ENCODE measurements around the gene UNC119B.
A peak's percentile ranks its signal among the peaks of the same experiment; 100 is the strongest.

Gene UNC119B

DNA sequence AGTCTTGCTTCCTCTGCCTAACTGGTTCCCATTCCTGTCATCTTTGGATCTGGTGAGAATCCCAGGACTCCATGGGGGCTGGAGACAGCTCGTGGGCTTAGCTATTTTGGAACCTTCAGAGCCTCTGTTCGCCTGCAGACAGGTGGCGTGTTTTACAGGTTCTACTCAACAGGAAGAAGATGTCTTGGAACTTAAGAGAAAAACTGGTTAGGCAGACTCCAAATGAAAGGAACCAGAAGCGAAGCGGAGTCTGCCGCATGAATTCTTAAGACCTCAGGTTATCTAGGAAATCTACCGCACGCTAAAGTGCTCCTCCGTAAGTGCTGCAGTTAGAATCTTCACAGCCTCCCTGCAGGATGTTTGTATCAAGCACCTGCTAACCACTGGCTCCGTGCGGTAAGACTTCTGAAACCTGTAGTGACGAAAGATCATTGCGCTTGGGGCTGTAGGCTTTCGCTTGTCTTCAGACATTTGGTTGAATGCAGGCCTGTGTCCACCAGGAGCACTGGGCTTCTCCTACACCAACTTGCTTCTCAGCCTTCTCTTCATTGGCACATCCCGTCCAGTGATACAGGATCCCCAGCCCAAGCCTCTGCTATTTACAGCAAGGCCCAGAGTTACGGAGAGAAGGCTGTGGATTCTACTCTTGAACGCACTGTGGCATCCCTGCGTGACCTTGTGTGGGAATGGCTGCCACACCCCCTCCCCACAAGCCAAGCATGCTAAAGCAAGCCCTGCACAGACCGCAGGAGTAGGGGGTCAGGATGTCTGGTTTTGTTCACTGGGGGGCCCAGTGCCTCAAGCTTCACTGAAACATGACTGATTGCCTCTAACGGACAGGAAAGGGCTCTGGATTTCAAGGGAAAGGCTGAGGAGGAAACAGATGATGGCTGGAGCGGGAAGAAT, 50.3 kb downstream of the UNC119B start:
- TF ChIP-seq, protein P1, sequence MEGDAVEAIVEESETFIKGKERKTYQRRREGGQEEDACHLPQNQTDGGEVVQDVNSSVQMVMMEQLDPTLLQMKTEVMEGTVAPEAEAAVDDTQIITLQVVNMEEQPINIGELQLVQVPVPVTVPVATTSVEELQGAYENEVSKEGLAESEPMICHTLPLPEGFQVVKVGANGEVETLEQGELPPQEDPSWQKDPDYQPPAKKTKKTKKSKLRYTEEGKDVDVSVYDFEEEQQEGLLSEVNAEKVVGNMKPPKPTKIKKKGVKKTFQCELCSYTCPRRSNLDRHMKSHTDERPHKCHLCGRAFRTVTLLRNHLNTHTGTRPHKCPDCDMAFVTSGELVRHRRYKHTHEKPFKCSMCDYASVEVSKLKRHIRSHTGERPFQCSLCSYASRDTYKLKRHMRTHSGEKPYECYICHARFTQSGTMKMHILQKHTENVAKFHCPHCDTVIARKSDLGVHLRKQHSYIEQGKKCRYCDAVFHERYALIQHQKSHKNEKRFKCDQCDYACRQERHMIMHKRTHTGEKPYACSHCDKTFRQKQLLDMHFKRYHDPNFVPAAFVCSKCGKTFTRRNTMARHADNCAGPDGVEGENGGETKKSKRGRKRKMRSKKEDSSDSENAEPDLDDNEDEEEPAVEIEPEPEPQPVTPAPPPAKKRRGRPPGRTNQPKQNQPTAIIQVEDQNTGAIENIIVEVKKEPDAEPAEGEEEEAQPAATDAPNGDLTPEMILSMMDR (conservative IDR thresholded peaks at IDR 0.05; ENCODE audit: low read depth, low read length): no peak
- H3K4me3 ChIP-seq (ENCODE audit: low read length): no peak overlapping the region
- no peak for DNase-seq (ENCODE audit: low read depth)

DNA sequence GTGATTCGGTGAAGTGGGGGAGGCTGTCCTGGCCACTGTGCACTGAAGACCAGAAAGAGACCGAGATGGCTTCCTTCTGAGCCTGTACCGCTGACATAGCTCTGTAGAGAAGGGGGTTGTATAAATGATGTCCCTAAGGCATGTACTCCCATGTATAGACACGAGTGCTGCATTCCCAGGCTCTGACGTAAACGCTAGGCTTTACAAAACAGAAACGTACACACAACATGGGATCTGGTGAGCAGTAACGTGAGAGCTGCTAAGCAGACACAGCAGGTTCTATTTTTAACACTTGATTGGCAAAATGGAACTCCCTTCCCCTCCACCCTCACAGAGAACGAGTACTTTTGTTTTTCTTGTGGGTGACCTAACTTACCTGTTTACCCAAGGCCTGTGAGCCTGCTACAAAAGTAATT, 51.3 kb downstream of the UNC119B start:
- no peak overlapping the region for H3K4me3 ChIP-seq (ENCODE audit: low read length)
- peak; percentile 90 for DNase-seq (ENCODE audit: low read depth)
- TF ChIP-seq, protein P1 (conservative IDR thresholded peaks at IDR 0.05; ENCODE audit: low read depth, low read length): no peak

- peak; percentile 34 for DNase-seq (ENCODE audit: low read depth)
- no peak overlapping the region for H3K4me3 ChIP-seq (ENCODE audit: low read length)
- TF ChIP-seq, protein P1 (conservative IDR thresholded peaks at IDR 0.05; ENCODE audit: low read depth, low read length): no peak
Measured at GRCh38 chr12:120762086-120762485, 51.8 kb downstream of the UNC119B start.

DNA sequence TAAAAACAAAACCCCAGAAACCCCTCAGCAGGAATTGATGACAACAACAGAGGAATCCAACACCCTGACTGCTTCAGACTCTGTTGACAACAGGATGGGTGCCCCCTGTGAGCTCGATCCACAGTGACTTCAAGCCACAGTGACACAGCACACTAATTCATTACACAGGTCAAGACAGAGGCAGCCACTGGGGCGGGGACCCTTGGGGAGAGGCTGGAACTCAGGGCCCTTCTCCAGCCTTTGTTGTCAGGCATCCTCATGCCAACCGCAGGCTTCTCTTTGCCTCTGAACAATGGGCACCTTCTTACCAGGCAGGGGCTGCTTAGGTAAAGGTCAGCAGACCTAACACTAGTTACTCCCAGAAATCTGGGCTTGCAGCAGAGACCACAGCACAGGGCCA, 53.0 kb downstream of the UNC119B start:
- H3K4me3 ChIP-seq (ENCODE audit: low read length): no peak overlapping the region
- DNase-seq (ENCODE audit: low read depth): no peak
- TF ChIP-seq, protein P1 (conservative IDR thresholded peaks at IDR 0.05; ENCODE audit: low read depth, low read length): no peak

- TF ChIP-seq, protein P1 (conservative IDR thresholded peaks at IDR 0.05; ENCODE audit: low read depth, low read length): no peak
Measured at GRCh38 chr12:120764816-120765215, 54.6 kb downstream of the UNC119B start.

DNA sequence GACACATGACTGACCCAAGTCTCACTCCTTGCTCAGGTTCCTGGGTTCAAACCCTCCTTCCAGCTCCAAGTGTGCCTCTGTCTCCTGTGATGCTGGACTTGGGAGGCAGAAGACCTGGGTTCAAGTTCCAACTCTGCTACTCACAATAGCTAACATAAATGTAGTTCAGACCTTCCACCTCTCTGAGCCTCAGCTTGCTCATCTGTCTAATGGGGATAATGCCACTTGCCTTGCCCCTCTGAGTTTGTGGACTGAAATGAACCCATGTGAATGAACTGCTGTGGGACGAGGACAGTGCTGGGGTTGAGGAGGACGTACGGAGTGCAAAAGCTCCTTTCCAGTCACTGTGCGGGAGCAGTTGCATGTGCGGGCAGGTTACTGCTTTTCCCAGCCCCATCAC, 56.3 kb downstream of the UNC119B start:
- no peak for DNase-seq (ENCODE audit: low read depth)
- TF ChIP-seq, protein P1 (conservative IDR thresholded peaks at IDR 0.05; ENCODE audit: low read depth, low read length): no peak
- H3K4me3 ChIP-seq (ENCODE audit: low read length): no peak overlapping the region

More at GRCh38 chr12:120764816-120765215, 54.6 kb downstream of the UNC119B start:
- DNase-seq (ENCODE audit: low read depth): no peak
- no peak overlapping the region for H3K4me3 ChIP-seq (ENCODE audit: low read length)
